Measurements from ENCODE around the gene PDE1C. TPM values are rescaled to one million over a fixed set of nuclear protein-coding genes. Genes with fewer than 3 reads are reported as not detected.
"Not testable (repeated sequence)": the region's sequence is repeated elsewhere in the genome, so short reads cannot be mapped to it uniquely, and the experiment has no call there.

PDE1C gene
- total RNA-seq, 1 donor from 2014 or later, result under 0.01 TPM

DNA sequence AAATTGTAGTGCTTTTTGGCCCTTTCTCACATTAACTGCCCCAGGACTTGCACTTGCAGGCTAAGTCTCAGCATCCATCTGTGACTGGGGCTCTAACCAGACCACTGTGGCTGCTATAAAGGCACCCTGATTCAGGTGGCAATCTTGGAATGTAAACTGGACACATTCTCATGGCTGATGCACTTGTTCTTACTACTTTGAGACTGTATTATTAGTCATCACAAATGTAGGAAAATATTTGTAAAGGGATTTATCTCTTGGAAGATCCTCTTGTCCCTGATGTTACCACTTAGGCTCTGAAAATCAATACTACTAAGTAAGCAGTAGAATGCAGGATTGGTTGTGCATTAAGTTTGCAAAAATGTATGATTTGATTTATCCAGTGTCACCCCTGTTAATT lies 25.0 kb downstream of the PDE1C start:
- DNase-seq (ENCODE audit: low read depth in 2 of 2), result no peak

GRCh38 chr7:32044739-32045138 lies 25.5 kb downstream of the PDE1C start:
- no peak for DNase-seq (ENCODE audit: low read depth in 2 of 2)

GRCh38 chr7:32043688-32044087 lies 26.5 kb downstream of the PDE1C start:
- no peak for DNase-seq (ENCODE audit: low read depth in 2 of 2)

DNA sequence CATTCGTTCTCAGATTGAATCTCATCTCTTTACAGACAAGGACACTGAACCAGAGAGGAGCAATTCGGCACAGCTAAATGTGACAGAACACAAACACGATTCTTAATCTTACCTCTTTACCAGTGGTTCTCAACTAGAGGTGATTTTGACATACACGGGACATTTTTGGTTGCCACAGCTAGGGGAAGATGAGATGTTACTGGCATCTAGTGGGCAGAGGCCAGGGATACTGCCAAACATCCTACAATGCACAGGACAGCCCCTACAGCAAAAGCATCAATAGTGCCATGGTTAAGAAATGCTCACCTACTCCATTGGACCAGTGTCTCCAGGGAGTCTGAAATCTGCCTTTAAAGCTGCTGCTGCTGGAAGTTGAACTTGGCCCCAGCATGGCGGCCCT lies 27.3 kb downstream of the PDE1C start:
- peak in 1 of 2 donors; percentile 17 for DNase-seq (ENCODE audit: low read depth in 2 of 2)

DNA sequence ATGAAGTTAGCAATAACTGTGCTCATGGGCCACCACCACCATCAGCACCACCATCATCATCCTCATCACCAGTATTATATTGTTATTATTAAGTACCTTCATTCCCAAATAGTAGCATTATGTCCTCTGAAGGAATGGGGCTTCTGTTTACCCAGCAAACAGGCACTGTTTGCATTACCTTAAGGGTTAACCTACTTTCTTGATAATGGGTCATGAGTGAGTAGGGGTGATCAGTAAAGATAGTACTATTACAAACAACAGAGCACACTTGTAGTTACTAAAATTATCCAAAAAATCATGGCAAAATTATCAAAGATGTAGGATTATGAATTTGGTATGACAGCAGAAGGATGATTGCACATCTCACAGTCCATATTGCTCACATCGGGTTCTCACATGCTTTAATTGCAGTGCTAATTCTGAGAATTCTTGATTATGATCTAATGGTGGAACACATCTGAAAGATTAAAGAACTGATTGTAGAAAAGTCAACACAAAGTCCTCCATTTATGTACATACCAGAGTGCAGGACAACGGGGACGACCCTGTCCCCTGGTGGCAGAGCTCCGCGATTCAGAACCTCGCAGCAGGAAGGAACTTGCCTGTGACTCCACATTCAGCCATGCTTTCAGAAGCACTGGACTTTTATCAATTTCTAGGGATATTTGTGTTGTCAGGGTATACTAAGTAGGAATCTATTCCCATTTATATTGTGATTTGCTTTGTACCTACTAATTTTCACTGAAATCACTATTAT lies 31.0 kb downstream of the PDE1C start:
- DNase-seq (ENCODE audit: low read depth in 2 of 2), result peak in 1 of 2 donors; percentile 62

GRCh38 chr7:32037650-32038198 lies 32.5 kb downstream of the PDE1C start:
- no peak for DNase-seq (ENCODE audit: low read depth in 2 of 2)

DNA sequence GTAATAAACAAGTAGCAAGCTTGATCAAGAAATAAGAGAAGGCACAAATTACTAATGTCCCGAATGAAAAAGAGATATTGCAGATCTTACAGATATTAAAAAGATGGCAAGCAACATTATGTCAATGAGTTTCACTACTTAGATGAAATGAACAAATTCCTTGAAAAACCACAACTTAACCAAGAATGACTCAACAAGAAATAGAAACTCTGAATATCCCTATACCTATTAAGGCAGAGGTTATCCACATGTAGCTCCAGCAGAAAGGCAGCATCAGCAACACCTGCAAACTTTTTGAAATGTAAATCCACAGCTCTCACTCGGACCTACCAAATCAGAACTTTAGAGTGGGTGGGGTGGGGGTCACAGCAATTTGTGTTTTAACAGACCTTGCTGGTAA lies 33.6 kb downstream of the PDE1C start:
- DNase-seq (ENCODE audit: low read depth in 2 of 2), result no peak

- DNase-seq (ENCODE audit: low read depth in 2 of 2), result no peak
These were observed 36.2 kb downstream of the PDE1C start for GRCh38 chr7:32034052-32034451.

DNA sequence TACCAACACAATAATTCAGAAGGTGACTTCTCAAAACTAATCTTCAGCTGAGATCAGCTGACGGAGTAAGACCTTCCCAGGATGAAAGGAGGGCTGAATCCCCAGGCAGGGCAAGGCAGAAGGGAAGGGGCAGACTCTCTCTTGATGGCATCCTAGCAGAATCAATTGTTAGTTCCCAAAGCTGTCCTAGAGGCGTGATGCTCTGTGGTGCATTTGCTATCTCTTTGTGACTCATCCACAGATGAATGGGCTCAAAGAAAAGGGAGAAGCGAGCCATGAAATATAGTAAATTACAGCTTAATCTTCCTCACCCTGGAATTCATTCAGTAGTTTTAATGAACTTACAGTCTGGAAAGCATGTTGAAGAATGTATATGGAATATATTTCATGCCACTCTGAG lies 37.2 kb downstream of the PDE1C start:
- no peak for DNase-seq (ENCODE audit: low read depth in 2 of 2)

DNA sequence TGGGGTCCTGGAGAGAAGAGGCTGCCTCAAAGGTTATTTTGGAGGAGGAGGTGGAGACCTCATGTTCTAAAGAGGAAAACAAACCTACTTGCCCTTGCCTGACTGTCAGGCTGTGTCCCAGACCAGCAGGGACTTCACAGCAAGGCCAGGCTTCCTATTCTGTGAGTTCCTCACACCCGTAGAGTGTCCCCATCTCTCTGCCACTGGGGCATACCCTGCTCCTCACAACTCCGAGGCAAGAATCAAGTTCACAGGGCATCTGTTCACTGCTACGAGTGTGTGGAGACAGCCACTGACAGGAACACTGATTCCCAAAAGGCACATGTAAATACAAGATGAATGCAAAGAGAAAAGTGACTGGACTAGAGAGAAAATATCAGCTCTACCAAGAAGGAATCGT lies 38.0 kb downstream of the PDE1C start:
- DNase-seq (ENCODE audit: low read depth in 2 of 2), result no peak

GRCh38 chr7:32030904-32031692 lies 39.1 kb downstream of the PDE1C start:
- DNase-seq (ENCODE audit: low read depth in 2 of 2), result peak in 1 of 2 donors; percentile 2

GRCh38 chr7:32026083-32026425 lies 44.2 kb downstream of the PDE1C start:
- DNase-seq (ENCODE audit: low read depth in 2 of 2), result no peak

DNA sequence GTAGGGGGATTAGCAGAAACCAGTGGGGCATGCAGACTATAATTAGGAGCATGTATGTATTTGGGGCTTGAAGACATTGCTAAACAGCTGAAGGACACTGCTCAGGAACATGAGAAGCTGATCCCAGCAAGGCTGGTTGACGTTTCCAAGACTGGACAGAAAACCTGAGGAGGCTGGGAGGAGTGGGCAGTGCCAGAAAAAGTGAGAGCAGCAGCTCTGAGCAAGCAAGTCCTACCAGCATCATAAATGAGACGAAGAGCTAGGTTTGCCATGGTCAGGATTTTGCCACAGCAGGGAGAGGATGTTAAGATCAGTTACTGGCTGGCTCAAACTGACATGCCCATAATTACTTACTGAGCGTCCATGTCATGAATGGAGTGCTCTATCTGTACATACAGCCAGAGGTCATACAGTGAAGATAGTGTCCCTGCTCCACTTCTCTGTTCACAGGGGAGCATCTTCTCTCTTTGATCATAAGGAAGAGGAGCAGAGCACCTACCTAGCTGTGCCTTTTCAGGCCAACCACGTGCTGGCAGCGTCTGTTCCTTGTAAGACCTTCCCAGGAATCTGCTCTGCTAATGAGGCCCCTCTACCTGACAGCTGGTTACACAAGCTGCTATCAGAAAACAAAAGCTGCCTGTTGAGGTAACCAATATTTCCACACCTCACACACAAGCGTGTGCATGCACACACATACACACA lies 44.7 kb downstream of the PDE1C start:
- no peak for DNase-seq (ENCODE audit: low read depth in 2 of 2)

DNA sequence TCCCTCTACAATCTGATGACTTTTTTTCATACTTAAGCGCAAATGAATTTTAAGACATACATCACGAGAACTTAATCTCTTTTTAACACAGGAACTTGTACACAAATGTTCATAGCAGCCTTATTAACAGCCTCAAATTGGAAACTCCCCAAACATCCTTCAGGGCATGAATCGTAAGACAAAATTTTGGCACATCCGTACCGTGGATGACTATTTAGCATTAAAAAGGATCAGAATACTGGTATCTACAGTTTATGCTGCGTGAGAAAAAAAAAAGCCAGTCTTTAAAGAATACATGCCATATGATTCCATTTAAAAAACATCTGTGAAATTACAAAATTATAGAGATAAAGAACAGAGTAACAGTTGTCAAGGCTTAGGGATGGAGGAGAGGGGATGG lies 46.8 kb downstream of the PDE1C start:
- DNase-seq (ENCODE audit: low read depth in 2 of 2), result no peak

DNA sequence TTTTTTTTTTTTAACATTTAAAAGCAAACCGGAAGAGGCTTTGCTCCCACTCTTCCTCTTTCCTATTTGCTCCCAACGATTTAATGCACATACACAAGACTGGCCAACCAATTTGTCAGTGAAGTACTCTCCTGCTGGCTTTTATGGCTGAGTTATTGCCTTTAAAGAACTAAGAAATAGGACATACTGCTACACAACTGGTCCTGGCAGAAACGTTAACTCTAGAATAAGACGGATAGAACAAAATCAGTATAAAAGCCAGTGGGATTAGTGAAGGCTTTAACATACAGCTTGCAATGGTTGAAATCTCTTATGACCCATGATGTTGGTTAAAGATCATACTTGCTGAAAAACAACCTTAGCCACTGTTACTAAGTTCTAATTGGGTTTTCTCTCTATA lies 47.2 kb downstream of the PDE1C start:
- no peak for DNase-seq (ENCODE audit: low read depth in 2 of 2)

DNA sequence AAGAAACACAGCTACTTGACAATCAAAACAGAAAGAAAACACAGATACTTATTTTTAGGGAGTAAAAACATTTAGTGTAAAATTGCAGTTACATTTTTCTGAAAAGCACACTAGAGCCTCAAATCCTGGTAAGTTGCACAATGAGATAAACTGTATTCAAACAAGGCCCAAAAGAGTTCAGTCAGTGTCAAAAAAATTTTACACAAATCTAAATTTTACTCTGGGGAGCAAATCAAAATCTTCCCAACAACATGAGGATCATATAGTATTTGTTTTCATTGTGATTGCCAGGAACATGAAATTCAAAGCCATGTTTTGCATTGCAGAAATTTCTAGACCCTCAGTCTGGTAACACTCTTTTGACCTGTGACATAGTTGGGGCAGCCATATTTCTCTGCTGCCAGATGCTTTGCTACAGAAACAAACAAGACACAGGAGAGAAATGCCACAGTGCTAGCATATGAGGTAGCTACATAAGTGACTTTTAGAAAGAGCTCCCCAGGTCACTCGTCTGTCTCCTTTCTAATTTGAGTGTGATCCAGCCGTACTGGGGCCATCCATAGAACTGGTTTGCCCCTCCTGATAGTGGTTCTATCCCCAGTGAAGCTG lies 49.6 kb downstream of the PDE1C start:
- no peak for DNase-seq (ENCODE audit: low read depth in 2 of 2)

DNA sequence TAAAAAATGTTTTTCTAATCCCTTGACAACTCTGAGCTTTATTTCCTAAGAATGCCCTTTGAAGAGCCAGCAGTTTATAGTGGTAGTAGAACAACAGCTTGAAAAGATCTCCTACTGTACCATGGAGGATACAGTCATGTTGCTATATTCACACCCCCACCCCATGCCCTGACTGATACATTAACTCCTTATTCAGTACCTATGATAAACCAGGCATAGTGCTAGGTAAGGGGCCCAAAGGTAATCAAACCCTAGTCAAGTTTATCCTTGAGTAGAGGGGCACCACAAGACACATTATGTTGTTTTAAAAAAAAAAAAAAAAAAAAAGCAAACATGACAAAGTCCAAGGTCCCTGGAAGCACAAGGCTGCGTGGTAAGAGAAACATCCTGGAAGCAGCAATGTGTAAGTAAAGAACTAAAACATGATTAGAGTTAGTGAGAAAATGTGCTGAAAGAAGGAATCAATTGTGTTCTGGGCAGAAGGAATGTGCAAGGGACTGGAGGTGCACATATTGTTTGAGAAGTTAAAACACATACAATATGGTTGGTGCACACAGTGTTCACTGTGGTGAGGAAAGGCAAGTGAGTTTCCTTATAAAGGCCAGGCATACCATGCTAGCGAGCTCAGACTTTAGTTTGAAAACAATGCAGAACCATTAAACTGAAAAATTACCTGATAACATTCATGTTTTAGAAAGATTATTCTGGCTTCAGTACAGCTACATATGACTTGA lies 51.2 kb downstream of the PDE1C start:
- DNase-seq (ENCODE audit: low read depth in 2 of 2), result no peak

GRCh38 chr7:32015133-32015532 lies 55.1 kb downstream of the PDE1C start:
- DNase-seq (ENCODE audit: low read depth in 2 of 2), result no peak

GRCh38 chr7:32013471-32013870 lies 56.7 kb downstream of the PDE1C start:
- not testable (repeated sequence) for DNase-seq (ENCODE audit: low read depth in 2 of 2)

- DNase-seq (ENCODE audit: low read depth in 2 of 2), result no peak
These were observed 64.6 kb downstream of the PDE1C start for GRCh38 chr7:32005577-32005976.

- DNase-seq (ENCODE audit: low read depth in 2 of 2), result no peak
These were observed 68.3 kb downstream of the PDE1C start for GRCh38 chr7:32001948-32002347.
